ENCODE data around the gene TYMP. TPM values are rescaled to one million over a fixed set of nuclear protein-coding genes. Genes with fewer than 3 reads are reported as not detected.

TYMP gene
- total RNA-seq, 3 donors from 2014 or later (not counting 1 experiment from before 2014, with no cell fraction given): 17.7 to 44.6 (median 32.4) TPM

DNA sequence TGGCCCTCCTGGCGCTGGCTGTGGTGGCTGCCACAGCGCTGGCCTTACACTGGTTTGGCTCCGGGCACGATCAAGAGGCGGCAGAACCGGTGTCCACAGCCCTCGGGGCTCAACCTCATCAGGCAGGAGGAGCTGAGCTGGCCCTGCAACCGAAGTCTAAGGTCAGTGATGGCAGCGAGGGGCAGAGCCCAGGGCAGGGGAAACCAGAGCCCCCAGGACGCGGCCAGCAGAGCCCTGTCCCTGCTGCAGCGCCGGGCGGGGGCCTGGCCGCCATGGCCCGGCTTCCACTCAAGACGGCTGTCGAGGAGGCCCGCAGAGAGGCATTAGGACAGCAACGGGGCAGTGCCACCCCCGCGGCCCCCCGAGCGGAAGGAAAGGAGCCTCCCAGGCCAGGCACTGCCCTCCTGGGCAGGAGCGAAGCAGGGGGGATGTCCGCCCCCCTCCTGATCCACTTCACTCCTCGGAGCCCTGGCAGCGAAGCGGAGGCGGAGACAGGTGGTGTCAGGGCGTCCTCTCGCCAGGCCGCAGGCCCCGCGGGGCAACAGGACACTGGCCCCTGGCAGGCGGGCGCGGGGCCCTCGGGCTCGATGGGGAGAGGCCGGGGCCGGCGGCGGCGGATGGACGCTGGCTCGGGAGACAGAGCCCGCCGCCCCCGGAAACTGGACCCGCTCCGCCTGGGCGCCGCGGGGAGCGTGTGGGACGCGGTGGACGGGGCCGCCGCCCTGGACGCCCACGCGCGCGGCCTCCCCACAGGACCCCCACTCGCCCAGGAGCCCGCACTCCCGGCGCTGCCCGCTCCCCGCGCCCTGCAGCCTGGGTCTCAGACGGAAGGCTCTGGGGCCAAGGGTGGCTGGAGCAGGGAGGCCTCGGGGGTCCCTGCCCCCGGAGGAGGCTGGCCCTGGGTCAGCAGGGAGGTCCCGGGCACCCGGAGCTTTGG is 16.8 kb upstream of the TYMP start:
- Mint-ChIP-seq H3K36me3 (no peaks in the 10 kb centered on the region), H3K9me3 (no peaks in the 10 kb centered on the region), H3K4me3 (peak overlapping the region; percentile 50), H3K4me1 (peaks cover 9 to 49% of the 10 kb centered on the region in 2 donors), H3K27me3 (ENCODE audit: low read depth in 2 of 2) (no peaks in the 10 kb centered on the region), H3K27ac (peak overlapping the region; percentile 82 to 86)
- intact Hi-C loops (cut with micrococcal nuclease): no loop called here
- Histone ChIP-seq H3K4me1 (ENCODE audit: control insufficient read depth, insufficient read depth, low read length) (peaks cover 59% of the 10 kb centered on the region), H3K27ac (ENCODE audit: low read length) (no peak overlapping the region), H3K36me3 (ENCODE audit: control insufficient read depth, insufficient read depth, low read length) (no peaks in the 10 kb centered on the region), H3K9me3 (ENCODE audit: control insufficient read depth, insufficient read depth, low read length) (no peaks in the 10 kb centered on the region), H3K4me3 (ENCODE audit: low read length) (no peak overlapping the region), H3K27me3 (ENCODE audit: control insufficient read depth, insufficient read depth, low read length) (no peaks in the 10 kb centered on the region)
- WGBS (ENCODE audit: insufficient coverage): 89% methylated on average over 78 of the region's 78 CpGs
- TF ChIP-seq, protein P1, sequence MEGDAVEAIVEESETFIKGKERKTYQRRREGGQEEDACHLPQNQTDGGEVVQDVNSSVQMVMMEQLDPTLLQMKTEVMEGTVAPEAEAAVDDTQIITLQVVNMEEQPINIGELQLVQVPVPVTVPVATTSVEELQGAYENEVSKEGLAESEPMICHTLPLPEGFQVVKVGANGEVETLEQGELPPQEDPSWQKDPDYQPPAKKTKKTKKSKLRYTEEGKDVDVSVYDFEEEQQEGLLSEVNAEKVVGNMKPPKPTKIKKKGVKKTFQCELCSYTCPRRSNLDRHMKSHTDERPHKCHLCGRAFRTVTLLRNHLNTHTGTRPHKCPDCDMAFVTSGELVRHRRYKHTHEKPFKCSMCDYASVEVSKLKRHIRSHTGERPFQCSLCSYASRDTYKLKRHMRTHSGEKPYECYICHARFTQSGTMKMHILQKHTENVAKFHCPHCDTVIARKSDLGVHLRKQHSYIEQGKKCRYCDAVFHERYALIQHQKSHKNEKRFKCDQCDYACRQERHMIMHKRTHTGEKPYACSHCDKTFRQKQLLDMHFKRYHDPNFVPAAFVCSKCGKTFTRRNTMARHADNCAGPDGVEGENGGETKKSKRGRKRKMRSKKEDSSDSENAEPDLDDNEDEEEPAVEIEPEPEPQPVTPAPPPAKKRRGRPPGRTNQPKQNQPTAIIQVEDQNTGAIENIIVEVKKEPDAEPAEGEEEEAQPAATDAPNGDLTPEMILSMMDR (IDR thresholded peaks at IDR 0.05): no peak
- no peak for DNase-seq
- no peak for ATAC-seq

DNA sequence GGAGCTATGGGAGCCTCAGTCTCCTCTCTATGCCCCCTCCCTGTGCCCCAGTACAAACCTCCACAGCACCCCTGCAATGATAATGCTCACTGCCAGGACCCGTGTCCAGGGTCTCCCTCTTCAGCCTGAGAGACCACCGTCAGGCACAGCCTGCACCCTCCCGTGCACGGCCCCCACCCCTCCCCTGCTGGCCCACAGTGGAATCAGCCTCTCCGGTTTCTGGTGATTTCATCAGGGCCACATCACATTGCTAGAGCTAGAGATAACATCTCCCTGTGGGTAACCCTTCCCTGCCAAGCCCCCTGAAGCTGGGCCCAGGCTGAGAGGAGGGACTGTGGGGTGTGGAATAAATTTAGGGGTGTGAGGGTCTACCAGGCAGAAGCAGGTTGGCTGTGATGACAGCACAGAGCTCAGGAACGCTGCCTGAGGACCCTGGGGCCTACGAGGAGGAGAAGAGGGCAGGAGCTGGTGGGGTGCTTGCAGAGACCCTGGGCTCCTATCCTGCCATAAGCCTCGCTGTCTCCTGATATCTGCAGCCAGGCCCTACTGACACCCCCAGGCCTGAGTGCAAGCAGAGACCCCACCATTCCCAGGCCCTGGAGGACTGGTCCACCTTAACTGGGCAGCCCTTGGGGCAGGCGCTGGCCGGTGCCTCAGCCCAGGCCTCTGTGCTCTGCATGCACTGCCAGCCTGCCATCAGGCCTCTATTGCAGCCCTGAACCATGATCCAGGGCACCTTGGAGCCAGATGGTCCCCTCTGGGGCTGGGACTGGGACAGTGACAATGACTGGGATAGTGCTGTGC is 15.9 kb upstream of the TYMP start, which contains the start of gene KLHDC7B:
Gene KLHDC7B (plus strand): TSS at position 378 of the 804 bp plus-strand sequence. CDS start 345 bp downstream, at position 723.
- Histone ChIP-seq H3K9me3 (ENCODE audit: control insufficient read depth, insufficient read depth, low read length) (no peaks in the 10 kb centered on the region), H3K27me3 (ENCODE audit: control insufficient read depth, insufficient read depth, low read length) (no peaks in the 10 kb centered on the region), H3K4me3 (ENCODE audit: low read length) (peak within 1 kb of the TSS; percentile 30), H3K36me3 (ENCODE audit: control insufficient read depth, insufficient read depth, low read length) (no peaks in the 10 kb centered on the region), H3K4me1 (ENCODE audit: control insufficient read depth, insufficient read depth, low read length) (peaks cover 60% of the 10 kb centered on the region), H3K27ac (ENCODE audit: low read length) (peak within 1 kb of the TSS; percentile 89)
- Mint-ChIP-seq H3K36me3 (no peaks in the 10 kb centered on the region), H3K27me3 (ENCODE audit: low read depth in 2 of 2) (no peaks in the 10 kb centered on the region), H3K4me3 (peak within 1 kb of the TSS; percentile 74), H3K4me1 (peaks cover 13 to 53% of the 10 kb centered on the region in 2 donors), H3K9me3 (no peaks in the 10 kb centered on the region), H3K27ac (peak within 1 kb of the TSS; percentile 82 to 86)
- ATAC-seq (no peak), DNase-seq (peak in 1 of 2 donors; percentile 49)
- TF ChIP-seq, protein P1 (IDR thresholded peaks at IDR 0.05): no peak
- WGBS (ENCODE audit: insufficient coverage): 59% methylated on average over 10 of the region's 10 CpGs
- intact Hi-C loops (cut with micrococcal nuclease): loop anchor here (2.0 kb wide), 1 partner anchor 15 kb away; the partner anchor contains the start of gene TYMP

DNA sequence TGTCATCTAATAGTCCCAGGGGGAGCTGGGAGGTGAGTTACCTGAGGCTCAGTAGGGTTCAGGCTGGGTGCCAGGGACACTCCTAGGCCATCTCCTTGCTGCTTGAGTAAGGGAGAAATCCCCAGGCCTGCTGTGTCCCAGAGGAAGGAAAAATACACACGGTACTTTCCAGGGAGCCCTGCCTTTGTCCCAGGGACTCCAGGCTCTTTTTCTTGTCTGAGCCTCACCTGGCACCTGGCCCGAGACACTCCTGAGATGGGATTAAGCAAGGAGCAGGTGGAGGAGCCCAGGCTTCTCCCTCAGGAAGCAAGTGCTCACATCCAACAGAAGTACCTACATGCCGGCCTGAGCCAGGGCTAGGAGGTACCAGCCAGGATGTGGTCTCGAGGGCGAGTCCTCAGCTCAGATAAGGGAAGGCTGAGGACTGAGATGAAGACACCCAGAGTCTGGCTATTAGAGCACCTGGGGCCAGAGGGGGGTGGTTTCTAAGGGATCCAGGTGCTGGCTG is 15.0 kb upstream of the TYMP start:
- intact Hi-C loops (cut with micrococcal nuclease): loop anchor here (1.0 to 5.0 kb wide), 4 partner anchors 14 to 77 kb away; partner anchors contain the start of genes CHKB, SYCE3 and TYMP
- Histone ChIP-seq H3K9me3 (ENCODE audit: control insufficient read depth, insufficient read depth, low read length) (no peaks in the 10 kb centered on the region), H3K27me3 (ENCODE audit: control insufficient read depth, insufficient read depth, low read length) (no peaks in the 10 kb centered on the region), H3K4me1 (ENCODE audit: control insufficient read depth, insufficient read depth, low read length) (peaks cover 60% of the 10 kb centered on the region), H3K27ac (ENCODE audit: low read length) (peak overlapping the region; percentile 89), H3K36me3 (ENCODE audit: control insufficient read depth, insufficient read depth, low read length) (no peaks in the 10 kb centered on the region), H3K4me3 (ENCODE audit: low read length) (peak overlapping the region; percentile 30)
- peaks cover 15 to 53% of the 10 kb centered on the region in 2 donors for H3K4me1 Mint-ChIP-seq
- no peaks in the 10 kb centered on the region for H3K36me3 Mint-ChIP-seq
- no peaks in the 10 kb centered on the region for H3K9me3 Mint-ChIP-seq
- peak in 1 of 3 donors; percentile 54 for ATAC-seq
- peak overlapping the region; percentile 82 to 86 for H3K27ac Mint-ChIP-seq
- DNase-seq: peak; percentile 27 to 60
- H3K27me3 Mint-ChIP-seq (ENCODE audit: low read depth in 2 of 2): no peaks in the 10 kb centered on the region
- TF ChIP-seq, protein P1 (IDR thresholded peaks at IDR 0.05): no peak
- 45% methylated on average over 5 of the region's 5 CpGs for WGBS (ENCODE audit: insufficient coverage)
- H3K4me3 Mint-ChIP-seq: peak overlapping the region; percentile 74

Data from natural killer cell (primary cell).